HepG2 (cell line): ENCODE measurements around the gene HAUS1. TPM values are rescaled to one million over a fixed set of nuclear protein-coding genes. Genes with fewer than 3 reads are reported as not detected.

ENCODE experiments used
- ARID5B ChIP-seq: IDR thresholded peaks from 2 replicates; pipeline ENCODE4 v1.4.0; 2020; ENCODE audit warnings: mild to moderate bottlenecking, missing genetic modification reagents
- CEBPG ChIP-seq: IDR thresholded peaks from 2 replicates; pipeline ENCODE4 v1.6.1; 2016
- CENPT ChIP-seq: sonication (generic); formaldehyde crosslinking; IDR thresholded peaks from 2 replicates; pipeline ENCODE4 v1.8.0; 2022; ENCODE audit warnings: low read depth, mild to moderate bottlenecking, moderate library complexity, missing genetic modification reagents
- HNRNPLL ChIP-seq: fragments of 200-400 bp; formaldehyde crosslinking; IDR thresholded peaks from 2 replicates; pipeline ENCODE4 v1.6.1; 2017; ENCODE audit warnings: mild to moderate bottlenecking, low read depth, low read length; ENCODE audit not compliant: poor library complexity, severe bottlenecking
- IRF9 ChIP-seq: sonication (generic); formaldehyde crosslinking; IDR thresholded peaks from 2 replicates; pipeline ENCODE4 v1.8.0; 2022; ENCODE audit warnings: missing genetic modification reagents, mild to moderate bottlenecking, borderline replicate concordance
- KLF12 ChIP-seq: sonication (generic); formaldehyde crosslinking; IDR thresholded peaks from 2 replicates; pipeline ENCODE4 v1.4.0; 2020; ENCODE audit warnings: missing genetic modification reagents, borderline replicate concordance
- KLF15 ChIP-seq: sonication (generic); formaldehyde crosslinking; IDR thresholded peaks from 2 replicates; pipeline ENCODE4 v1.8.1; 2023; ENCODE audit warnings: borderline replicate concordance, mild to moderate bottlenecking, inconsistent platforms, missing genetic modification reagents, mixed read lengths
- KLF9 ChIP-seq: IDR thresholded peaks from 2 replicates; pipeline ENCODE4 v1.6.1; 2016; ENCODE audit warnings: low read depth
- MLLT10 ChIP-seq: sonication (generic); formaldehyde crosslinking; IDR thresholded peaks from 2 replicates; pipeline ENCODE4 v1.4.0; 2020; ENCODE audit warnings: missing genetic modification reagents
- MZF1 ChIP-seq: sonication (generic); formaldehyde crosslinking; IDR thresholded peaks from 2 replicates; pipeline ENCODE4 v1.8.1; 2023; ENCODE audit warnings: mild to moderate bottlenecking, missing genetic modification reagents, borderline replicate concordance
- NFIC ChIP-seq: IDR thresholded peaks from 2 replicates; pipeline ENCODE4 v1.6.1; 2012; ENCODE audit warnings: mild to moderate bottlenecking, low read length, inconsistent platforms
- NFKBIZ ChIP-seq: IDR thresholded peaks from 2 replicates; pipeline ENCODE4 v1.6.1; 2018; ENCODE audit warnings: missing genetic modification reagents, missing compliant biosample characterization
- RXRB ChIP-seq: IDR thresholded peaks from 2 replicates; pipeline ENCODE4 v1.6.1; 2016; ENCODE audit warnings: borderline replicate concordance, missing genetic modification reagents, missing compliant biosample characterization
- SP4 ChIP-seq: sonication (generic); formaldehyde crosslinking; IDR thresholded peaks from 2 replicates; pipeline ENCODE4 v1.8.1; 2023; ENCODE audit warnings: mild to moderate bottlenecking, missing genetic modification reagents
- UBTF ChIP-seq: sonication (generic); formaldehyde crosslinking; IDR thresholded peaks from 2 replicates; pipeline ENCODE4 v1.4.0; 2020; ENCODE audit warnings: mild to moderate bottlenecking, missing genetic modification reagents
- ZNF17 ChIP-seq: sonication (generic); formaldehyde crosslinking; IDR thresholded peaks from 2 replicates; pipeline ENCODE4 v1.5.0; 2020; ENCODE audit warnings: mild to moderate bottlenecking, missing genetic modification reagents
- ZNF329 ChIP-seq: sonication (generic); formaldehyde crosslinking; IDR thresholded peaks from 2 replicates; pipeline ENCODE4 v1.9.0; 2021; ENCODE audit warnings: low read depth, mild to moderate bottlenecking, missing genetic modification reagents
- ZNF777 ChIP-seq: sonication (generic); formaldehyde crosslinking; IDR thresholded peaks from 2 replicates; pipeline ENCODE4 v1.4.0; 2020; ENCODE audit warnings: missing genetic modification reagents
- polyA plus RNA-seq, 8 experiments: library from polyadenylated mRNA; depleted of rRNA in 3 of 8; stranded (reverse) in 7 of 8; unstranded in 1 of 8; fragments of >200 nt; fragmentation: Illumina TruSeq in 4 of 8; extraction: Trizol in 4 of 8; gene quantifications; 2 replicates each; pipeline versions ENCODE4 v1.2.1 to v1.2.3, GENCODE V29; 2011 to 2016; ENCODE audit warnings: low read depth in 4 of 8, missing spikeins in 1 of 8, mixed read lengths in 1 of 8; ENCODE audit not compliant: insufficient read depth in 1 of 8
- total RNA-seq, 5 experiments: library from RNA; depleted of rRNA; stranded (reverse); fragments of >200 nt; fragmentation: Illumina TruSeq; extraction: Trizol; gene quantifications; 2 replicates each; pipeline ENCODE4 v1.2.3, GENCODE V29; 2016; ENCODE audit warnings: low read depth in 1 of 5
- TF ChIP-seq, protein P1 (sequence below): sonication (generic); formaldehyde crosslinking; IDR thresholded peaks from 2 replicates; pipeline ENCODE4 v1.4.0; 2020; ENCODE audit warnings: missing genetic modification reagents; ENCODE audit errors: not compliant biosample characterization
- TF ChIP-seq, protein P2 (sequence below): sonication (generic); formaldehyde crosslinking; IDR thresholded peaks from 2 replicates; pipeline ENCODE4 v1.4.0; 2020; ENCODE audit warnings: missing genetic modification reagents

HAUS1 gene
- total and polyA plus RNA-seq, 2 of the 13 experiments (the other 11 are each of a cell fraction or from before 2014, with no cell fraction given), result 20.6 to 59.2 TPM

DNA sequence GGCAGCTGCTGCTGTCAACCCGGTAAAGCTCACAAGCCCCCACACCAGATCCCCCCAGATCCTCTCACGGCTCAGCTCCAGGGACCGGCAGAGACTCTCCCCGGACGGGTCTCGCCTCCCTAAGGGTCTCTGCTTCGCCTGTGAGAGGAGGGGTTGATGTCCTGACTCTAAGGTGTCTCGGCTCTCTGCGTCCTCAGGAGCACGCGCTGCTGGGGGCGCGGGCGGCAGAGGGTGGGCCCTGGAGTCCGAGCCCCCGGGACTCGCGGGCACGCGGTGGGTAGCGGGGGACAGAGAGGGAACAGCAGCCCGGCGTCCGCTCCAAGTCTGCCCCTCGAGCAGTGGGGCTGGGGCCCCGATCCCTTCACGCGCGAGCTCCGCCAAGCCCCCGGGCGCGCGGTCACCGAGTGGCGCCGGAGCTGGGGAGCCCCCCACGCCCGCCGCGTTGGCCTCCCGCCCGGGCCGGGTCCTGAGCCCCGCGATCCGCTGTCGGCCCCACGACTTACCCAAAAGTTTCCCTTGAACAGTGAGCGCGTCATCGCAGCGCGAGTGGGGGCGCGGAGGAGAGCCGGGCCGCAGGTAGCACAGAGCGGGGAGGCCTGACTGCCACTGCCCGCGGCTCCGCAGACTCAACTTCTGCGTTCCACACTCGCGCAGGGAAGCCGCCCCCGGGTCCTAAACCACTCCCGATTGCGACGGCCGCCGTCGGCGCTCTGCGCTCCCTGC, 32.4 kb upstream of the HAUS1 start, which contains the start of gene PSTPIP2 (continued):
- TF ChIP-seq KLF12 (CRISPR knock-in tag) (no peak), RXRB (CRISPR knock-in tag) (no peak), ZNF329 (CRISPR knock-in tag) (0 out of 2 replicates have a peak, but pooled peaks have one; percentile 48), ZNF17 (CRISPR knock-in tag) (no peak), ARID5B (CRISPR knock-in tag) (0 out of 2 replicates have a peak, but pooled peaks have one; percentile 13), ZNF777 (CRISPR knock-in tag) (peak; percentile 83), KLF15 (no peak), CEBPG (no peak), NFIC (no peak), NFKBIZ (CRISPR knock-in tag) (no peak), SP4 (CRISPR knock-in tag) (no peak), IRF9 (0 out of 2 replicates have a peak, but pooled peaks have one; percentile 28), HNRNPLL (peak; percentile 68), UBTF (CRISPR knock-in tag) (peak; percentile 68; the same call in 1 of the 2 replicates), CENPT (CRISPR knock-in tag) (peak; percentile 53; the same call in 1 of the 2 replicates), MZF1 (no peak), MLLT10 (CRISPR knock-in tag) (no peak), KLF9 (no peak)
- TF ChIP-seq, protein P1, sequence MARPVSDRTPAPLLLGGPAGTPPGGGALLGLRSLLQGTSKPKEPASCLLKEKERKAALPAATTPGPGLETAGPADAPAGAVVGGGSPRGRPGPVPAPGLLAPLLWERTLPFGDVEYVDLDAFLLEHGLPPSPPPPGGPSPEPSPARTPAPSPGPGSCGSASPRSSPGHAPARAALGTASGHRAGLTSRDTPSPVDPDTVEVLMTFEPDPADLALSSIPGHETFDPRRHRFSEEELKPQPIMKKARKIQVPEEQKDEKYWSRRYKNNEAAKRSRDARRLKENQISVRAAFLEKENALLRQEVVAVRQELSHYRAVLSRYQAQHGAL (CRISPR knock-in tag), result no peak
- TF ChIP-seq, protein P2, sequence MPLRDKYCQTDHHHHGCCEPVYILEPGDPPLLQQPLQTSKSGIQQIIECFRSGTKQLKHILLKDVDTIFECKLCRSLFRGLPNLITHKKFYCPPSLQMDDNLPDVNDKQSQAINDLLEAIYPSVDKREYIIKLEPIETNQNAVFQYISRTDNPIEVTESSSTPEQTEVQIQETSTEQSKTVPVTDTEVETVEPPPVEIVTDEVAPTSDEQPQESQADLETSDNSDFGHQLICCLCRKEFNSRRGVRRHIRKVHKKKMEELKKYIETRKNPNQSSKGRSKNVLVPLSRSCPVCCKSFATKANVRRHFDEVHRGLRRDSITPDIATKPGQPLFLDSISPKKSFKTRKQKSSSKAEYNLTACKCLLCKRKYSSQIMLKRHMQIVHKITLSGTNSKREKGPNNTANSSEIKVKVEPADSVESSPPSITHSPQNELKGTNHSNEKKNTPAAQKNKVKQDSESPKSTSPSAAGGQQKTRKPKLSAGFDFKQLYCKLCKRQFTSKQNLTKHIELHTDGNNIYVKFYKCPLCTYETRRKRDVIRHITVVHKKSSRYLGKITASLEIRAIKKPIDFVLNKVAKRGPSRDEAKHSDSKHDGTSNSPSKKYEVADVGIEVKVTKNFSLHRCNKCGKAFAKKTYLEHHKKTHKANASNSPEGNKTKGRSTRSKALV, result peak; percentile 56
